Fibroblast of peridontal ligament (primary cell): ENCODE measurements around the gene RPS27L.
A peak's percentile ranks its signal among the peaks of the same experiment; 100 is the strongest.

Experiments
- DNase-seq: peaks from one replicate; pipeline ENCODE4 v3.0.0-alpha.2; 2010; ENCODE audit errors: extremely low read depth

RPS27L gene

DNA sequence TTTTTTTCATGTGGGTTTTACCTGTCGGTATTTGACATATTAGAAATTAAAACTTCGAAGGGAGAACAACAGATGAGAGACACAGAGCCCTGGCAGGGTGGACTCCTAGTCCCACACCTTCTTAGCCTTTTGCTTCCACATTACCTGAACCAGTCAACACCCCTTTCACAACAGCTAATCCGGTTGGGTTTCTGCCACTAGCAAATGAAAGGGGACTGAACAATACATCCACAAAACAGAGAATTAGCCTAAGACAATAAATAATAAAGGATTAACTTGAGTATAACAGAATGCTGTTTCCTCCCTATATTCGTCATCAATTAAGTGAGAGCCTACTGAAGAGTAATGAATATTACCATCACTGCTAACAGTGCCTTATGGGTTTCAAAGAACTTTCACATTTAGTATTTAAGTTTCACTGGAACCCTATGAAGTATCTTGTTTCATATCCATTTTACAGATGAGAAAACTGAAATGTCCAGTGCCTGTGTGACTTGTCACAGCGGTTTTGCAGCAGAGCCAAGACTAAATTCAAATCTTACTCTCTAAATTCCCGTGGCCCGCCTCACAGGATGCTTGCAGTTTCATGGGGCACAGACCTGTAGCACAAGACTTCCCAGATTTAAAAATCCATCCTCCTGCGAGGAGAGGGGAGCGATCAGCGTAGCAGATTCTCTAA, 31.1 kb upstream of the RPS27L start:
- DNase-seq, result no peak

DNA sequence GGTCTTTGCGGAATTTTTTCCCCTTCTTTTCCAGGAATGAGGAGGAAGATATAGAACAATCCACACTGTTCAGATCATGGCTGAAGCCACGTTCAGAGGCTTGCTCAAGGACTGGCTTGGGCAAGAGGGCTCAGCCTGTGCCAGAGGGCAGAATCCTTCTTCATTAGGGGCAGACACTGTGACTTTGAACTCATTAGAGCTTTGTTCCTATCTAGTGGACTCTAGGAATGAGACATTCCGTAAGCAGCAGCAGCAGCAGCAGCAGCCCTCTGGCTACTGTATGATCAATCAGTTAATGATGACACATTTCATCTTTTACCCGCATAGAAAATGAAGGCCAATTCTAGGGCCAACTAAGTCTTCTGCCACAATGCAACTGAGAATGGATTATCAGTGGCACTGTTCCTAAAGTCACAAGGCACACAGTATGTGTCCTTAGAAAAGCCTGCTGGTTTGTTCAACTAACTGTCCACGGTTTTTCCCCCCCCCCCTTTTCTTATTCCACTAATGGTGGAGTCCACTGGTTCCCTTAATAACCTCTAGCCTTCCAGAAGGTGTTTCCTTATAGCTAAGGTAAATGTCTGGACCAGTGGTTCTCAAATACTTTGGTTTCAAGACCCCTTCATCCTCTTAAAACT, 30.4 kb upstream of the RPS27L start:
- DNase-seq, result no peak

DNA sequence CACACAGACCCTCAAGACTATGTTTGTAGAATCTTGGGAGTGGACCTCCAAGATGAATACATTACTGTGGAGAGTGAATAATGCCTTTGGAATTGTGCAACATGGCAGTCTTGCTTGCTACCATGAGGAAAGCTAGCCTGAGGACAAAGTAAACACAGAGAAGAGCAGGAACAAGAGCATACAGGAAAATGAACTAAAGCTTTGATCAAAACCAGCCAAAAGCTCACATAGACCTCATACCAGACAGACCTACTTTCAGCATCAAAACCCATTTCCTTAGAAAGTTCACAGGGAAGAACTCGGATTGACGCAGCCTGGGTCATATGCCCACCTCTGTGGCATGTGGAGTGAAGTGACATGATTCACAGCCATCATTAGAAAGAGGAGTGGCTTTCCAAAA, 28.8 kb upstream of the RPS27L start:
- peak; percentile 83 for DNase-seq

DNA sequence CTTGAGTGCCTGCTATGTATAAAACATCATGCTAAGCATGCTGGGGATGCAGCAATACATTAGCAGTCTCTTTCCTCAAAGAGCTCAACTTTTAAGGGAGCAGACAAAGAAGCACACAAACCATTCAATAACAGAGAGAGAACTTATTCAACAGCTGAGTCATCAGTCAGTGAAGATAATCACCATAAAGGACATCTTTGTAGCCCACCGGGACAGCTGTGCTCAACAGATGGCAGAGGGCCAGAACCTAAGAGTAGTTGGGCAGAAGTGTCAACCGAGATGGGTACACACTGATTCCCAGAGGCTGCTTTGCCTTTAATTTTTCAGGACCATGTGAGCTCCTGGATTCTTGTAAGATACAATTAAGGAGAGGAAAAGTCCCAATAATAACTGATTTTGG, 27.9 kb upstream of the RPS27L start:
- DNase-seq, result no peak

DNA sequence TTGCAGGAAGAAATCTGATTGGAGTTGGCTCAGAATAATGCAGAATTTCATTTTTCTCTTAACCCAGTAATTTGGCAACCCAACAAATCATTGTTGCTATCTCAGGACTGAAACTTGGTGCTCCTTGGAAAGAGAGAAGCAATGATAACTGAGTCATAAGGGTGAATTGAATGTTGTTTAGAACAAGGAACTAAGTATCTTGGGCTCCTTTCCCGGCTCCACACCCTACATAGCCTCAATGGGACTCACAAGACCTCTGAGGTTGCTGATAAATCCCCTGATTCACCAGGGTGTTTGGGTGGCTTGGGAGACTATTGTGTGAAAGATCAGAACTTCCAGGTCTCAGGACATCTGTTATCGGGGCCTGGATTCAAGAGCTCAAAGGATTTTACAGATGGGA, 24.4 kb upstream of the RPS27L start:
- DNase-seq, result no peak

DNA sequence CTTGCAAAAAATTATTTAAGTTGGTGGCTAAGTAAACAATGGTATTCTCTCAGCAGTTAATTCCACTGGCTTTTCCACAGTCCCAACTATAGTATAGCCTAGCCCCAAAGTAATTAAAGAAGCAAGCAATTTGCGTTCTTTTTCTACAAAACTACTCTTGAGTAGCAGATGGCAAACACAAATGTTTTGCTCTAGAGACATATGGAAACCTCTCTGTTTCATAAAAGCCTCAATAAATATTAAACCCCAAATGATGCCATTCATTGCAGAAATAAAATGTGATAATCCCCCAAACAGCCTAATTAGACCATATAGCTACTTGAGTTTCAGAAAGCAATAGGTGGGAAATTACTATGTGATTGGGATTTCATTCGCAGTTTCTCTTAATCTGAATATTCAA, 23.5 kb upstream of the RPS27L start:
- no peak for DNase-seq

DNA sequence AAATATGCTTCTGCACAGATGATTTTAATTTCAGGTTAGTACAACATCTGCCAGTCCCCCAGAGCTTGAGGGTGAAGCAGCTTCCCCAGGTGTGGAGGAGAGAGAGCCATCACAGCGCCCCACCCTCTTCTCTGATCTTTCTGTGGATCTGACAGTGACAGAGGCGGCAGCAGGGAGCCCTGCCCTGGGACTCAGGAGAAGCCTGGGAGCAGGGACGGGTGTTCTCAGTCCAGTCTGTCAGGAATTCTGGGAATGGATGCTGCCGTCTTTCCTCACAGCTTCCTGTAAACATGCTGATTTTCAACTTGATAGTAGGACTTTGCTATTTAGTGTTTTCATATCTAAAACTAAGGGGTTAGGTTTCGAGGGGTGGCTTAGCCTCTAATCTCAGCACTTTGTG, 20.8 kb upstream of the RPS27L start:
- no peak for DNase-seq

DNA sequence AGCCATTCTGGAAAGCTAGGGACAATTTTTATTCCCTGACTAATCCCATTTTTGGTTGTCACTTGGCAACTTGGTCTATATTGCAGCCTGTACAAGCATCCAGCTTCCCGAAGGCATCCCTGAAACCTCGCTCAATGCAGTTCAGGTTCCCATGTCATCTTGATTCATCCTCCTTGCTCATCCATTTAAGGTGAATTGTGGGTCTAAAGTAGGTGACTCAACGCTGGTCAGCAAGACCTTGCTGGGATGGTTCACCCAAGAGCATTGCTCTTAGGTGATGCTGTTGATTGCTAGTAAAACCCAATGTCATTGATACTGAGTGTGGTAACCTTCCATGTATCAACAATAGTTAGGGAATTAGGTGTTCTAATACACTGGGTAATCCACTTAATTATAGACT, 19.0 kb upstream of the RPS27L start:
- DNase-seq, result no peak

DNA sequence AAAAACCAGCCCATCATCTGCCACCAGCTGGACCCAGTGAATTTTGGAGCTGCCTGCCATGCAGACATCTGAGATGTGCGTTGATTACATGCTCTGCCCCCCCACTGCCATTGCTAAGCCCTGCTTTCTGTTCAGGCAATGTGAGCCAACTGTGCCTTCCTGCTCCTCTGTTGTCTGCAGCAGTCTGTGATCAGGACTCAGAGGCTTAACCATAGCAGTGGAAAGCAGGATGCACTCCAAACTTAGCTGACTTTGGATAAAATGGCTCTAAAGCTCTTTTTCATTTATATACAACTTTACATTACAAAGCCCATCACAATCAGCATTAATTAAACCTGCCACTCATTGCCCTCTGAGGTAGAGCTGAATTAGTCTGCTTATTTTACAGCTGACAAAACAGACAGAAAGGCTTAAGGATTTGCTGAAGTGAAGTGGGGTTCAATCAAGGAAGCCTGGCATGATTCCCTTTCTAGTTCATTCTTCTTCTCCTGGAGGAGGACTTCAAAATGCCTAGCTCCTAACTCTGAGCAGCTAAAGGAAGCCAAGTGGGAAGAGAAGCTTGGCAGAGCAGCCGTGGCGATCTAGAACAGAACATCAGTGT, 15.7 kb upstream of the RPS27L start:
- peak; percentile 20 for DNase-seq

DNA sequence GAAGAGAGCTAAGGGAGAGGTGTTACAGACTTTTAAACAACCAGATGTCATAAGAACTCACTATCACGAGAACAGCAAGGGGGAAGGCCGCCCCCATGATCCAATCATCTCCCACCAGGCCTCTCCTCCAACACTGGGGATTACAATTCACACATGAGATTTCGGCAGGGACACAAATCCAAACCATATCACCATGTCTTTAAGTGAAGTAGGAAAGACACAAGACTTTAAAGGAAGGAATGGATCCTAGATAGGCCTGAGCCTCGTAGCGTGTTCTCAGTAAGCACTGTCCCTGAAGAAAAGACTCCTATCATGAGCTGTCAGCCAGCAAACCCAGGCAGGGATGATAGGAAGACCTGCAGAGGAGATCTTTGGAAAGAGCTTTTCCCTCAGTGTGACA, 15.1 kb upstream of the RPS27L start:
- no peak for DNase-seq

DNA sequence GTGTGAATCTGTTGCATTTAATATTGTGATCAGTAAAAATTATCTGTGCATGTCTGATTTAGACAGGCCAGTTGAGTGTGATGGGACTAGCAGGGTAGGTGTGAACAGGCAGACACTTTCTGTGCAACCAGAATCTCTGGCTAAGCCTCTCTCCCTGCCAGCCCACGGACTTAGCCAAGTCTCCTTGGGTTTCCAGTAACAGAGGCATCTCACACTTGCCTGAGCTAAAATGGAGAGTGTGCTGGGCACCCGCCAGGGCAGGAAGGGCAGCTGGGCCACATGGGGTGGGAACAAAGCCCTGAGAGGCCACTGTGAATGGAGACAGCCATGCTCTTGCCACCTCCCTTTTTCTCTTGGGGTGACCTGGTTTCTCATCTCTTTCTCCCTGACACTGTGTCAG, 12.5 kb upstream of the RPS27L start:
- no peak for DNase-seq

DNA sequence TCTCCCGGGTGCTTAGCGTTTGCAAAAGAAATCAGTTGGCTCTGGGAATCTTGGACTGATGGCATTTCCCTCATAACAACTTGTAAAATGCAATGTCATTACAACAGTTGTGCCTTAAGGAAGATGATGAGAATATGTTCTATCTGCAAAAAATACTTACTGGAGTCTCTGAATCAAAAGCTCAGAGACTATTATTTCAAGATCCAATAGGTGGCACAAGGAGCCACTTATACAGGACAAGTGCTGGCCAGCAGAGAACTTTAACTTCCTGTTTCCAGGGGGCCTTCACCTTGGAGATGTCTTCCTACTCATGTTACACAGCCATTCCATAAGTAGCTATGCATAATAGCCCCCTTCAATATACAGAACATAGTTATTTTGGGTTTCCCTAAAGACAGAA, 8.9 kb upstream of the RPS27L start:
- peak; percentile 37 for DNase-seq

DNA sequence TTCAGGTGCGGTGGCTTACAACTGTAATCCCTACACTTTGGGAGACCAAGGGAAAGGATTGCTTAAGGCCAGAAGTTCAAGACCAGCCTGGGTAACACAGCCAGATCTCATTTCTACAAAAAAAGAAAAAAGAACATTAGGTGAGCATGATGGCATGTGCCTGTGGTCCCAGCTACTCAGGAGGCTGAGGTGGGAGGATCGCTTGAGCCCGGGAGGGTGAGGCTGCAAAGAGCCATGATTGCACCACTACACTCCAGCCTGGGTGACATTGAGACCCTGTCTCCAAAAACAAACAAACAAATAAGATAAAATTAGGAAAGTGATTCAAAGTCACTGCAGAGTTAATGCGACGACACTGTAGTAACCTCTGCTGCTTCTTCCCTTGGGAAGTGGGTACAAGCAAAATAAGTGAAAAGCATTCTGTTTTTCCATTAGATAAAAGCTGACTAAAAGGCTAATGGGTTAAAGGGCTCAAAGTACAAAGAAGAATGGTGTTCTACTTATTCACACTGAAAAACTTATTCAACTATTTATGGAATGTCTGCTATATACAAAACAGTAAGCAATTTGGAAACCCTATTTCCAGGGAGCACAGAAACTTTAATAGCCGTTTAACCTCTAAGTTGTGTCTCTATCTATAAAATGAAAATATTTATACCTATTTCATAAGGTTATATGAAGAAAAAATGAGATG, 8.0 kb upstream of the RPS27L start:
- DNase-seq, result no peak

DNA sequence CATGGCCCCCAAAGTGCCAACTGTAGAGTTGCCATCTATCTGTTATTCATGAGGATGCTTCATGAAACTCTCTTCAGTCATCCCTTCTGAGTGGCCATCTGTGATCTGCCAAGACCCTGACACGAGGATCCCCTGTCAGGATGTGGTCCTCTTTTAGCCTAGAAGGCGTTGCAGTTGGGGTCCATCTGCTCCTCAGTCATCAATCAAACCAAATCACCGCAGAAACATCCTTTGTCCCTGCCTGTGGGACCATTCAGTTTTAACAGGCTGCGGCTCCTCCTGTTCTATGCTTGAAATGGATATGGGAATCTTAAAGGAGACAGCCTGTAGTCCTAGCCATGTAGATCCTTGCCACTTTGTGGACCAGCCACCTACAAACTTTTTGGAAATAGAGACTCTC, 5.9 kb upstream of the RPS27L start:
- DNase-seq, result no peak

DNA sequence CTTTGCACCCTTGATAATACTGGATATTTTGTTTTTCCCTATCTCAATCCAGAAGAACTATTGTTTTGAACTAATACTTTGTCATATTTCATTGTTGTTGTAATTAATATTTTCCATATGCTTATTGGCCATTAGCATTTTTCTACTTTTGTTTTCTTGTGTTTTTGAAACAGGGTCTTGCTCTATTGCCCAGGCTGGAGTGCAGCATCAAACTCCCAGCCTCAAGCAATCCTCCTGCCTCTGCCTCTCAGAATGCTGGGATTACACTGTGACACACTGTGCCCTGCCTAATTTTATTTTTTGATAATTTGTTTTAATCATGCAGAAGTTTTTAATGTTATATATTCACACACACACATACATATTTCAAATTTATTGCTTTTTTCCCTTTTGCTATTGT, 3.4 kb upstream of the RPS27L start:
- no peak for DNase-seq

DNA sequence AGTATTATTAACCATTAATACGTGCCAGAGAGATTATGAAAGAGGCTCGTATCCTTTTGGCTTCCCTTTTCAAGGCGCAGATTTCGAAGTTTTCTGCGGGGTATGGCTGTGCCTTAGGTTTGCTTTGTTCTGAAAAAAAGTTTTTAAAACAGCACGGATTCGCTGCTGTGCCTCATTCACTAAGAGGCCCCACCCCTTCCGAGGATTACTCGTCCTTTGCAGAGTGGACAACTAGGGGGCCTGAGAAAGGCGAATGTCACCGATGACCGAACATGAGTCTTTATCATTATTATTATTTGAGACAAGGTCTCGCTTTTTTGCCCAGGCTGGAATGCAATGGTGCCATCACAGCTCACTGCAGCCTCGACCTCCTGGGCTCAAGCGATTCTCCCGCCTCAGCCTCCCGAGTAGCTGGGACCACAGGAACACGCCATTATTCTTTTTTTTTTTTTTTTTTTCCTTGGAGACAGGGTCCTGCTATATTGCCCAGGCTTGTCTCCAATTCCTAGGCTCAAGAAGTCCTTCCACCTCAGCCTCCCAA, 684 bp upstream of the RPS27L start:
- DNase-seq, result peak; percentile 85

DNA sequence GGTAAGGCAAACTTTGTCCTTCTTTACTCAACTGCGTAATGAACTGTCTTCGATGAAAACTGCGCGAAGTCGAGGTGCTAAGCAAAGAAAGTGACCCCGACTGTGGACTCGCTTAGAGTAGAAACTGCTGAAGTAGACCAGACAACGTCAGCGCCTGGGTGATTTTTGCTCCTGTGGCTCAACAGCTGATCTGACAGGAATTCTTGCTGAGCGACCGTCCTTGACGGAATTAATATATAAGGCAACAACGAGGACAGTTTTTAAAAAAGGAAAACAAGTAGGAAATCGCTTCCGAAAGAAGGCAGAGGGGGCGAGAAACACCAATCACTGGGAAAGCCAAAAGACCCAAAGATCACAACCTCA, 541 bp downstream of the RPS27L start:
- peak; percentile 61 for DNase-seq

DNA sequence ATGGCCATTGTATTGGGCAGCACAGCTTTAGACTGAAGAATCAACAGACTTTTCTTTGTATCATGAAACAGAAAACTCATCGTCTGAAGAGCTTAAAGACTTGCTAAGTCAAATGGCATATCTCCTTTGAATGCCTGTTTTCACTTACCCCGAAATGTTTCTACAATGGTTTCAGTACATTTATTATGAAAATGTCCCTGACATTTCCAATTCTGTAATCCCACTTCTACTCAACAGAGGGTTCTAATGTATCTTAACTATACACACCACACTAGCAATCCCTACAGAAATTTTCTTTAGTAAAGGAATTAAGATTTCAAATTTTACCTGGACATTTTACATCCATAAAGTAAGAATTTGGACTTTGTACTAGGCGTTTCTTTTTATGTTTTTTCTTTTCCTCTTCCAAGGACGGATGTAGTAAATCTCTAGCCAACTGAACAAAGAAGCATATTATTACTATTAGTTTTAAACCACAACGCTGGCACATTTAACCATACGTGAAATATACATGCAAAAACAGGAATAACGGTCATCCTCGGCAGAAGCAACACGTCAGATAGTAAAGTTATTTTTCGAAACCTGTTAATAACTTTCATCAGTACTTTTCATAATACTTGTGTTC, 1.1 kb downstream of the RPS27L start:
- DNase-seq, result peak; percentile 58

DNA sequence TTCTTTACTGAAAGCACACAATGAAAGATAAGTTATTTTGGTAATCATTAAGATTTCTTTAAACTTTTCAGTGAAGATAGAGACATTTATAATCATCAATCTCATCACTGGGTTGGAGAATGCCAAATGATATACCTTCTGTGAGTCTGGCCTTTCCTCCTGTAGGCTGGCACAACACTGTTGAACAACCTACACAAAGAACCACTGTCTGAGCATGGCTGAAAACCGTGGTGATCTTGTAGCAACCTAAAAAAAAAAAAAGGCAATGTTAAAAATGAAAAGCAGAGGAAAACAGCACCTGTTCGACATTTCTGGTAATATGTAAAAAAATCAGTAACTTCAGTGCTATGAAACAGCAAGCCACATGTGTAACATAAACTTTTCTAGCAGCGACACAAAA, 1.8 kb downstream of the RPS27L start:
- DNase-seq, result no peak

DNA sequence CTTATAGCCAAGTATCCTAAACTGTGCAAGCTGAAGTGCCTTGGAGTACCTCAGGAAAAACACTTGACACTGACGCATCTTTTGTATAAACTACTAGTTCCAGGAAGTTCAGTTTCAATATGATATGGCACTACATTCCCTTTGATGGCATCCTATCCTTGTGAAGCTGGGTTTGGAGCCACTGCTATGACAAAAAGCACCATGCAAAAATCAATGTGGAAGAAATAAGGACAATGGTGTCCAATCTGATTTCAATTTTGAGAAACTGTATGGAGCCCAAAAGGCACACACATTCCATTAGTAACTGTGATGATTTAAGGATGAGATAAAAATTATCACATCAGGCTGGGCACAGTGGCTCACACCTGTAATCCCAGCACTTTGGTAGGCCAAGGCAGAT, 5.6 kb downstream of the RPS27L start:
- no peak for DNase-seq

DNA sequence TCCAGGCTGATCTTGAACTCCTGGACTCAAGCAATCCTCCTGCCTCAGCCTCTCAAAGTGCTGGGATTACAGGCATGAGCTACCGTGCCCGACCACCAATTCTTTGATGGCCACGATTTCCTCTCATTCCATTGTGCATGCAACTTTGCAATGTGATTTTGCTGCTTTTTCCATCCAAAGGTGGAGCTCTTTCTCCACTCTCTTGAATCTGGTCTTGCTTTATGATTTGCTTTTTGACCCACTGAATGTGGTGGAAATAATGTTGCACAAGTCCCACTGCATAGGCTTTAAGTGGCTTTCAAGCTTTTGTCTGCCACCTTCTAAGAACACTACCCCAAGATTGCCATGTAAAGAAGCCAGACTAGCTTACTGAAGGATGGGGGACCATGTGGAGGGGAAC, 10.6 kb downstream of the RPS27L start:
- peak; percentile 50 for DNase-seq

DNA sequence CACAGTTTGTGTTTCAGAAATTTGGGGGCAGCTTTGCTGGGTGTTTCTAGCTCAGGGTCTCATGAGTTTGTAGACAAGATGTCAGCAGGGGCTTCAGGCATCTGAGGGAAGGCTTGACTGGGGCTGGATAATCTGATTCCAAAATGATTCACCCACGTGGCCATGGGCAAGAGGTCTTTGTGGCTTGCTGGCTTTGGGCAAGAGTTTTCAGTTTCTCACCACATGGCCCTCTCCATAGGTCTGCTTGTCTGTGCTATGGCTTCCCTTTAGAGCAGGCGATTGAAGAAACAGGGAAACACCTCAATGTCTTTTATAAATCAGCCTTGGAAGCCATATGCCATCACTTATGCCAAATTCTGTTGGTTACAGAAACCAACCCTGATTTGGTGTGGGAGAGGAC, 11.9 kb downstream of the RPS27L start:
- DNase-seq, result no peak
